A172 (cell line): Measurements from ENCODE around the gene SLC9A2. TPM values are rescaled to one million over a fixed set of nuclear protein-coding genes. Genes with fewer than 3 reads are reported as not detected.
A peak's percentile ranks its signal among the peaks of the same experiment; 100 is the strongest.

Source experiments
- DNase-seq: peaks from one replicate; pipeline ENCODE4 v3.0.0-alpha.2; 2015; ENCODE audit warnings: low spot score
- total RNA-seq: library from RNA; depleted of rRNA; stranded (reverse); fragments of >200 nt; shearing (Covaris generic); gene quantifications from 2 replicates; pipeline ENCODE4 v1.2.3, GENCODE V29; 2014; rRNA removed

The SLC9A2 gene
- total RNA-seq = 0.77 and 1.2 TPM in 2 replicates

GRCh38 chr2:102619414-102620319, at the start of gene SLC9A2:
Gene SLC9A2, plus strand, starts transcription at chr2:102619553. Its CDS starts 296 bp downstream, at chr2:102619849.
- DNase-seq = no peak

GRCh38 chr2:102575888-102576287, 43.5 kb upstream of the SLC9A2 start:
- DNase-seq = no peak

- DNase-seq = no peak
Observed at GRCh38 chr2:102578376-102578775, 41.0 kb upstream of the SLC9A2 start.

- no peak for DNase-seq
Observed at GRCh38 chr2:102581911-102582310, 37.4 kb upstream of the SLC9A2 start.

GRCh38 chr2:102582845-102583244, 36.5 kb upstream of the SLC9A2 start:
- no peak for DNase-seq

- no peak for DNase-seq
Observed at GRCh38 chr2:102585847-102586404, 33.4 kb upstream of the SLC9A2 start.

GRCh38 chr2:102588213-102588939, 31.0 kb upstream of the SLC9A2 start:
- DNase-seq = no peak

GRCh38 chr2:102589444-102589843, 29.9 kb upstream of the SLC9A2 start:
- DNase-seq = no peak

- DNase-seq = no peak
Observed at GRCh38 chr2:102591491-102592045, 27.8 kb upstream of the SLC9A2 start.

GRCh38 chr2:102592601-102593000, 26.8 kb upstream of the SLC9A2 start:
- DNase-seq = no peak

GRCh38 chr2:102593516-102593915, 25.8 kb upstream of the SLC9A2 start:
- DNase-seq = no peak

GRCh38 chr2:102594445-102595016, 24.8 kb upstream of the SLC9A2 start:
- no peak for DNase-seq

- no peak for DNase-seq
Observed at GRCh38 chr2:102597788-102598187, 21.6 kb upstream of the SLC9A2 start.

GRCh38 chr2:102599486-102599885, 19.9 kb upstream of the SLC9A2 start:
- DNase-seq = no peak

- no peak for DNase-seq
Observed at GRCh38 chr2:102601730-102602129, 17.6 kb upstream of the SLC9A2 start.

- DNase-seq = no peak
Observed at GRCh38 chr2:102603904-102604303, 15.4 kb upstream of the SLC9A2 start.

- no peak for DNase-seq
Observed at GRCh38 chr2:102604769-102605168, 14.6 kb upstream of the SLC9A2 start.

- DNase-seq = no peak
Observed at GRCh38 chr2:102606353-102606752, 13.0 kb upstream of the SLC9A2 start.

GRCh38 chr2:102615620-102616436, 3.5 kb upstream of the SLC9A2 start:
- DNase-seq = peak; percentile 50

GRCh38 chr2:102618452-102619413, 620 bp upstream of the SLC9A2 start:
- DNase-seq = no peak
